SH-SY5Y (cell line): Measurements from ENCODE around the gene COX19.

Experiments used
- GATA2 ChIP-seq: IDR thresholded peaks from 2 replicates; pipeline ENCODE4 v1.6.1; 2011; ENCODE audit warnings: mild to moderate bottlenecking, low read depth, low read length
- GATA3 ChIP-seq: IDR thresholded peaks from 2 replicates; pipeline ENCODE4 v1.6.1; 2011; ENCODE audit warnings: low read depth, mild to moderate bottlenecking, low read length, moderate library complexity

COX19 gene

GRCh38 chr7:999941-1000935, 24.9 kb upstream of the COX19 start:
- TF ChIP-seq GATA3: no peak
- TF ChIP-seq GATA2: no peak

- no peak for TF ChIP-seq GATA3
- no peak for TF ChIP-seq GATA2
These were observed 24.0 kb upstream of the COX19 start for GRCh38 chr7:999149-999879.

- no peak for TF ChIP-seq GATA2
- TF ChIP-seq GATA3: no peak
These were observed 22.4 kb upstream of the COX19 start for GRCh38 chr7:997404-998395.

- TF ChIP-seq GATA2 (no peak), GATA3 (no peak)
These were observed 20.9 kb upstream of the COX19 start for GRCh38 chr7:996079-996872.

GRCh38 chr7:995571-995970, 20.2 kb upstream of the COX19 start:
- TF ChIP-seq GATA3: no peak
- no peak for TF ChIP-seq GATA2

- no peak for TF ChIP-seq GATA2
- no peak for TF ChIP-seq GATA3
These were observed 19.4 kb upstream of the COX19 start for GRCh38 chr7:994592-995308.

- TF ChIP-seq GATA3: no peak
- TF ChIP-seq GATA2: no peak
These were observed 17.6 kb upstream of the COX19 start for GRCh38 chr7:992709-993607.

- no peak for TF ChIP-seq GATA2
- TF ChIP-seq GATA3: no peak
These were observed 16.6 kb upstream of the COX19 start for GRCh38 chr7:991729-992656.

- TF ChIP-seq GATA2 (no peak), GATA3 (no peak)
These were observed 15.8 kb upstream of the COX19 start for GRCh38 chr7:990933-991728.
